ENCODE data around the gene POU4F3. TPM values are rescaled to one million over a fixed set of nuclear protein-coding genes. Genes with fewer than 3 reads are reported as not detected.

Gene POU4F3
- total RNA-seq, 4 donors from 2014 or later = not detected

- ATAC-seq = no peak
- Histone ChIP-seq H3K4me1 (peaks cover 0 to 3% of the 10 kb centered on the region in 2 donors), H3K36me3 (no peaks in the 10 kb centered on the region), H3K4me3 (no peak overlapping the region), H3K27ac (no peak overlapping the region), H3K27me3 (peaks cover 59 to 70% (median 67%) of the 10 kb centered on the region in 3 donors), H3K9me3 (no peaks in the 10 kb centered on the region)
- TF ChIP-seq POLR2A (IDR thresholded peaks at IDR 0.05) (no peak), CTCF (IDR thresholded peaks at IDR 0.05 in 4 of 5, conservative IDR thresholded peaks at IDR 0.05 in 1 of 5) (no peak)
- no peak for DNase-seq
- in situ Hi-C loops (cut with MboI; ENCODE audit: low sequenced_read_pairs in 4 of 4) = no loop called here
- intact Hi-C loops (cut with DNase I; ENCODE audit: low total_unique reads) = no loop called here
Observed at GRCh38 chr5:146345578-146346366, 7.1 kb downstream of the POU4F3 start.

GRCh38 chr5:146357126-146357525, 18.5 kb downstream of the POU4F3 start:
- ATAC-seq (no peak), DNase-seq (no peak)
- Histone ChIP-seq H3K9me3 (no peaks in the 10 kb centered on the region), H3K27ac (no peak overlapping the region), H3K4me3 (no peak overlapping the region), H3K36me3 (no peaks in the 10 kb centered on the region), H3K27me3 (no peaks in the 10 kb centered on the region), H3K4me1 (no peaks in the 10 kb centered on the region)
- TF ChIP-seq CTCF (IDR thresholded peaks at IDR 0.05 in 4 of 5, conservative IDR thresholded peaks at IDR 0.05 in 1 of 5) (no peak), POLR2A (IDR thresholded peaks at IDR 0.05) (no peak)
- intact Hi-C loops (cut with DNase I; ENCODE audit: low total_unique reads) = no loop called here
- in situ Hi-C loops (cut with MboI; ENCODE audit: low sequenced_read_pairs in 4 of 4) = no loop called here

- in situ Hi-C loops (cut with MboI; ENCODE audit: low sequenced_read_pairs in 4 of 4) (no loop called here), intact Hi-C loops (cut with DNase I; ENCODE audit: low total_unique reads) (no loop called here)
- ATAC-seq = no peak
- Histone ChIP-seq H3K4me3 (no peak overlapping the region), H3K27ac (no peak overlapping the region), H3K27me3 (no peaks in the 10 kb centered on the region), H3K36me3 (no peaks in the 10 kb centered on the region), H3K9me3 (no peaks in the 10 kb centered on the region), H3K4me1 (no peaks in the 10 kb centered on the region)
- DNase-seq = no peak
- TF ChIP-seq CTCF (IDR thresholded peaks at IDR 0.05 in 4 of 5, conservative IDR thresholded peaks at IDR 0.05 in 1 of 5) = no peak
- TF ChIP-seq POLR2A (IDR thresholded peaks at IDR 0.05) = no peak
Observed at GRCh38 chr5:146359836-146360235, 21.2 kb downstream of the POU4F3 start.

- H3K4me1 ChIP-seq = no peaks in the 10 kb centered on the region
- ATAC-seq (no peak), DNase-seq (no peak)
- H3K27me3 ChIP-seq = peaks cover 0 to 3% (median 0%) of the 10 kb centered on the region in 3 donors
- no peak overlapping the region for H3K4me3 ChIP-seq
- TF ChIP-seq CTCF (IDR thresholded peaks at IDR 0.05 in 4 of 5, conservative IDR thresholded peaks at IDR 0.05 in 1 of 5) (no peak), POLR2A (IDR thresholded peaks at IDR 0.05) (no peak)
- in situ Hi-C loops (cut with MboI; ENCODE audit: low sequenced_read_pairs in 4 of 4) = no loop called here
- H3K27ac ChIP-seq = no peak overlapping the region
- intact Hi-C loops (cut with DNase I; ENCODE audit: low total_unique reads) = no loop called here
- H3K9me3 ChIP-seq = no peaks in the 10 kb centered on the region
- H3K36me3 ChIP-seq = no peaks in the 10 kb centered on the region
Observed at GRCh38 chr5:146363161-146363874, 24.7 kb downstream of the POU4F3 start.

All from gastrocnemius medialis (tissue), 4 donors.